Measurements from ENCODE around the gene TTF1.

Gene TTF1

DNA sequence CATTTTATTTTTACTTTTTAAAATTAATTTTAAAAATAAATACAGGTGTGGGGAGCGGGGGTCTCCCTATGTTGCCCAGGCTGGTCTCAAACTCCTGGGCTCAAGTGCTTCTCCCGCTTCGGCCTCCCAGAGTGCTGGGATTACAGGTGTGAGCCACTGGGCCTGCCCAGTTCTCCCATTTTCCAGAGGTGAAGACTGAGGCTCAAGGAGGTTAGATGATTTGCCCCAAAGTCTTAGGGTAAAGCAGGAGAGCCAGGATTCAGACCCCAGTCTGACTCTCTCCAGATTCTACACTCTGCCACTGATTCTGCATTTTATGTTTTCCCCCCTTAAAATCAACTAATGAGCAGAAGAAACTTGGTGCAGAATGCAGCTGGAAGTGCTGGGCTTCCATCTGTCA, 40.2 kb upstream of the TTF1 start:
- H3K9me3 ChIP-seq (ENCODE audit: severe bottlenecking), result no peaks in the 10 kb centered on the region
- H3K4me3 ChIP-seq (ENCODE audit: low read depth, low read length), result no peak overlapping the region
- no peak for DNase-seq
- no peaks in the 10 kb centered on the region for H3K36me3 ChIP-seq
- H3K27me3 ChIP-seq (ENCODE audit: insufficient read depth, low read depth, severe bottlenecking), result no peaks in the 10 kb centered on the region
- TF ChIP-seq, protein P1, sequence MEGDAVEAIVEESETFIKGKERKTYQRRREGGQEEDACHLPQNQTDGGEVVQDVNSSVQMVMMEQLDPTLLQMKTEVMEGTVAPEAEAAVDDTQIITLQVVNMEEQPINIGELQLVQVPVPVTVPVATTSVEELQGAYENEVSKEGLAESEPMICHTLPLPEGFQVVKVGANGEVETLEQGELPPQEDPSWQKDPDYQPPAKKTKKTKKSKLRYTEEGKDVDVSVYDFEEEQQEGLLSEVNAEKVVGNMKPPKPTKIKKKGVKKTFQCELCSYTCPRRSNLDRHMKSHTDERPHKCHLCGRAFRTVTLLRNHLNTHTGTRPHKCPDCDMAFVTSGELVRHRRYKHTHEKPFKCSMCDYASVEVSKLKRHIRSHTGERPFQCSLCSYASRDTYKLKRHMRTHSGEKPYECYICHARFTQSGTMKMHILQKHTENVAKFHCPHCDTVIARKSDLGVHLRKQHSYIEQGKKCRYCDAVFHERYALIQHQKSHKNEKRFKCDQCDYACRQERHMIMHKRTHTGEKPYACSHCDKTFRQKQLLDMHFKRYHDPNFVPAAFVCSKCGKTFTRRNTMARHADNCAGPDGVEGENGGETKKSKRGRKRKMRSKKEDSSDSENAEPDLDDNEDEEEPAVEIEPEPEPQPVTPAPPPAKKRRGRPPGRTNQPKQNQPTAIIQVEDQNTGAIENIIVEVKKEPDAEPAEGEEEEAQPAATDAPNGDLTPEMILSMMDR (IDR thresholded peaks at IDR 0.05; ENCODE audit: low read depth, low read length), result no peak
- no peak overlapping the region for H3K27ac ChIP-seq

- TF ChIP-seq, protein P1 (IDR thresholded peaks at IDR 0.05; ENCODE audit: low read depth, low read length), result no peak
- Histone ChIP-seq H3K27ac (no peak overlapping the region), H3K4me3 (ENCODE audit: low read depth, low read length) (no peak overlapping the region), H3K9me3 (ENCODE audit: severe bottlenecking) (no peaks in the 10 kb centered on the region), H3K36me3 (no peaks in the 10 kb centered on the region), H3K27me3 (ENCODE audit: insufficient read depth, low read depth, severe bottlenecking) (no peaks in the 10 kb centered on the region)
- no peak for DNase-seq
Observed at GRCh38 chr9:132443951-132444607, 37.4 kb upstream of the TTF1 start.

GRCh38 chr9:132441404-132441803, 34.8 kb upstream of the TTF1 start:
- Histone ChIP-seq H3K27me3 (ENCODE audit: insufficient read depth, low read depth, severe bottlenecking) (no peaks in the 10 kb centered on the region), H3K9me3 (ENCODE audit: severe bottlenecking) (no peaks in the 10 kb centered on the region), H3K27ac (no peak overlapping the region), H3K4me3 (ENCODE audit: low read depth, low read length) (no peak overlapping the region), H3K36me3 (no peaks in the 10 kb centered on the region)
- TF ChIP-seq, protein P1 (IDR thresholded peaks at IDR 0.05; ENCODE audit: low read depth, low read length), result no peak
- no peak for DNase-seq

DNA sequence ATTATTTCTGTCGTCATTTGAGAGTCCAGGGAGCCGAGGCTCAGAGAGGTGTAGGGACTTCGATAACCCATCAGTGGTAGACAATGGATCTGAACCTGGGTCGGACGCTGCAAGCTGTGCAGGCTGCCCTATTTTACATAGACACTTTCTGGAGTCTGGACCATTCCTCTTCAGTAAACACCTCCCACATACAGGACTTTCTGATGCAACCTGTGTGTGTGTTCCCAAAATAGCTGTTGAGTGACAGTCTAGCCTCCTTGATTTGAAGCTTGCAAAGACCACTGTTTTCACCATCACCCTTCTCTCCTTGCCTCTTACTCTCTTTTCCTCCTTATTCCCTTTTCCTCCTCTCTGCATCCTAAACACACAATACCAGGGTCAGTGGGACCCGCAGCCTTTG, 34.1 kb upstream of the TTF1 start:
- Histone ChIP-seq H3K27ac (no peak overlapping the region), H3K27me3 (ENCODE audit: insufficient read depth, low read depth, severe bottlenecking) (no peaks in the 10 kb centered on the region), H3K36me3 (no peaks in the 10 kb centered on the region), H3K9me3 (ENCODE audit: severe bottlenecking) (no peaks in the 10 kb centered on the region), H3K4me3 (ENCODE audit: low read depth, low read length) (no peak overlapping the region)
- no peak for DNase-seq
- TF ChIP-seq, protein P1 (IDR thresholded peaks at IDR 0.05; ENCODE audit: low read depth, low read length), result no peak

- TF ChIP-seq, protein P1 (IDR thresholded peaks at IDR 0.05; ENCODE audit: low read depth, low read length), result no peak
- H3K27ac ChIP-seq, result no peak overlapping the region
- no peaks in the 10 kb centered on the region for H3K9me3 ChIP-seq (ENCODE audit: severe bottlenecking)
- no peaks in the 10 kb centered on the region for H3K27me3 ChIP-seq (ENCODE audit: insufficient read depth, low read depth, severe bottlenecking)
- no peak overlapping the region for H3K4me3 ChIP-seq (ENCODE audit: low read depth, low read length)
- no peak for DNase-seq
- H3K36me3 ChIP-seq, result no peaks in the 10 kb centered on the region
Observed at GRCh38 chr9:132439153-132439552, 32.5 kb upstream of the TTF1 start.

GRCh38 chr9:132434881-132435280, 28.2 kb upstream of the TTF1 start:
- TF ChIP-seq, protein P1 (IDR thresholded peaks at IDR 0.05; ENCODE audit: low read depth, low read length), result no peak
- Histone ChIP-seq H3K27ac (no peak overlapping the region), H3K36me3 (no peaks in the 10 kb centered on the region), H3K4me3 (ENCODE audit: low read depth, low read length) (peak overlapping the region; percentile 43), H3K9me3 (ENCODE audit: severe bottlenecking) (no peaks in the 10 kb centered on the region), H3K27me3 (ENCODE audit: insufficient read depth, low read depth, severe bottlenecking) (no peaks in the 10 kb centered on the region)
- peak; percentile 75 for DNase-seq
